CD8-positive, alpha-beta memory T cell (primary cell): ENCODE results near the gene FAM83E. TPM values are rescaled to one million over a fixed set of nuclear protein-coding genes. Genes with fewer than 3 reads are reported as not detected.
A peak's percentile ranks its signal among the peaks of the same experiment; 100 is the strongest.
"Not testable (repeated sequence)": the region's sequence is repeated elsewhere in the genome, so short reads cannot be mapped to it uniquely, and the experiment has no call there.

Experiments
- CTCF ChIA-PET: fragments of 350-600 bp; sonication (Branson Sonifier 250); formaldehyde crosslinking; loops from one replicate; lab custom pipeline; 2021; ENCODE audit warnings: antibody characterized with exemption; lab: Charles Lee
- POLR2A ChIA-PET: fragments of 350-600 bp; sonication (Branson Sonifier 250); formaldehyde crosslinking; loops from one replicate; lab custom pipeline; 2021; ENCODE audit warnings: antibody characterized with exemption; lab: Charles Lee
- DNase-seq, 5 donors: peaks; one replicate each; pipeline versions ENCODE4 v3.0.0 to v3.0.0-alpha.2; 2020 to 2022; ENCODE audit warnings: mixed read lengths in 1 of 5
- H3K27ac ChIP-seq: one replicate; pipeline ENCODE4 v1.7.0; 2013; ENCODE audit warnings: low read depth, mild to moderate bottlenecking, low read length, moderate library complexity
- H3K27me3 ChIP-seq: 2 replicates; pipeline ENCODE4 v1.7.0; 2013; ENCODE audit warnings: low read length, mild to moderate bottlenecking; ENCODE audit not compliant: insufficient read depth, poor library complexity, severe bottlenecking
- H3K36me3 ChIP-seq: 2 replicates; pipeline ENCODE4 v1.7.0; 2013; ENCODE audit warnings: mild to moderate bottlenecking, low read length, moderate library complexity; ENCODE audit not compliant: insufficient read depth
- H3K4me1 ChIP-seq: 2 replicates; pipeline ENCODE4 v1.7.0; 2013; ENCODE audit warnings: mild to moderate bottlenecking, low read length, moderate library complexity; ENCODE audit not compliant: insufficient read depth
- H3K4me3 ChIP-seq: 2 replicates; pipeline ENCODE4 v1.7.0; 2013; ENCODE audit warnings: mild to moderate bottlenecking, low read length
- H3K9me3 ChIP-seq: 2 replicates; pipeline ENCODE4 v1.7.0; 2013; ENCODE audit warnings: mild to moderate bottlenecking, low read length
- H3K27ac Mint-ChIP-seq, 8 donors: one replicate each; pipeline ENCODE4 v1.8.0; 2020 to 2021; ENCODE audit warnings: mixed read lengths in 8 of 8, mild to moderate bottlenecking in 6 of 8, inconsistent platforms in 3 of 8, moderate library complexity in 3 of 8
- H3K27me3 Mint-ChIP-seq, 2 donors: one replicate each; pipeline ENCODE4 v1.8.0; 2020 to 2021; ENCODE audit warnings: mixed read lengths in 2 of 2, mild to moderate bottlenecking in 1 of 2, moderate library complexity in 1 of 2
- H3K36me3 Mint-ChIP-seq, 3 donors: one replicate each; pipeline ENCODE4 v1.8.0; 2020 to 2021; ENCODE audit warnings: mixed read lengths in 3 of 3, inconsistent platforms in 1 of 3, mild to moderate bottlenecking in 1 of 3
- H3K4me1 Mint-ChIP-seq, 3 donors: one replicate each; pipeline ENCODE4 v1.8.0; 2020 to 2021; ENCODE audit warnings: mixed read lengths in 3 of 3, inconsistent platforms in 1 of 3, mild to moderate bottlenecking in 1 of 3
- H3K4me3 Mint-ChIP-seq, 7 donors: one replicate each; pipeline ENCODE4 v1.8.0; 2020 to 2021; ENCODE audit warnings: mixed read lengths in 7 of 7, mild to moderate bottlenecking in 6 of 7, moderate library complexity in 4 of 7, inconsistent platforms in 2 of 7
- H3K9me3 Mint-ChIP-seq, 5 donors: one replicate each; pipeline ENCODE4 v1.8.0; 2020 to 2022; ENCODE audit warnings: mixed read lengths in 5 of 5, mild to moderate bottlenecking in 3 of 5, moderate library complexity in 2 of 5, inconsistent platforms in 1 of 5
- polyA plus RNA-seq: library from polyadenylated mRNA; unstranded; fragments of 300-500 nt; fragmentation: Illumina TruSeq; gene quantifications from one replicate; pipeline ENCODE4 v1.2.3, GENCODE V29; 2021
- total RNA-seq, 2 experiments: library from RNA; stranded (reverse); gene quantifications; one replicate each; pipeline ENCODE4 v1.2.3, GENCODE V29; 2021

FAM83E gene
- total and polyA plus RNA-seq, 3 experiments from 2014 or later, result 3.7 to 5.4 TPM; not detected in 1

DNA sequence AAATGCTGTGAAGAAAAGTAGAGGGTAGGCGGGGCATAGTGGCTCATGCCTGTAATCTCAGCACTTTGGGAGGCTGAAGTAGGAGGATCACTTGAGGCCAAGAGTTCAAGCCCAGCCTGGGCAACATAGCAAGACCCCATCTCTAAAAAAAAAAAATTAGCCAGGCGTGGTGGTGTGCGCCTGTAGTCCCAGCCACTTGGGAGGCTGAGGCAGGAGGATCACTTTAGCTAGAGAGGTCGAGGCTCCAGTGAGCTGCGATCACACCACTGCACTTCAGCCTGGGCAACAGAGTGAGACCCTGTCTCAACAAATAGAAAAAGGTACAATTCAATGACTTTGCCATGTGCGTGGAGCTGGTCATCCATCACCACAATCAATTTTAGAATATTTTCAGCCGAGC, 37.0 kb downstream of the FAM83E start:
- H3K9me3 Mint-ChIP-seq, POLR2A ChIA-PET: not testable (repeated sequence)

DNA sequence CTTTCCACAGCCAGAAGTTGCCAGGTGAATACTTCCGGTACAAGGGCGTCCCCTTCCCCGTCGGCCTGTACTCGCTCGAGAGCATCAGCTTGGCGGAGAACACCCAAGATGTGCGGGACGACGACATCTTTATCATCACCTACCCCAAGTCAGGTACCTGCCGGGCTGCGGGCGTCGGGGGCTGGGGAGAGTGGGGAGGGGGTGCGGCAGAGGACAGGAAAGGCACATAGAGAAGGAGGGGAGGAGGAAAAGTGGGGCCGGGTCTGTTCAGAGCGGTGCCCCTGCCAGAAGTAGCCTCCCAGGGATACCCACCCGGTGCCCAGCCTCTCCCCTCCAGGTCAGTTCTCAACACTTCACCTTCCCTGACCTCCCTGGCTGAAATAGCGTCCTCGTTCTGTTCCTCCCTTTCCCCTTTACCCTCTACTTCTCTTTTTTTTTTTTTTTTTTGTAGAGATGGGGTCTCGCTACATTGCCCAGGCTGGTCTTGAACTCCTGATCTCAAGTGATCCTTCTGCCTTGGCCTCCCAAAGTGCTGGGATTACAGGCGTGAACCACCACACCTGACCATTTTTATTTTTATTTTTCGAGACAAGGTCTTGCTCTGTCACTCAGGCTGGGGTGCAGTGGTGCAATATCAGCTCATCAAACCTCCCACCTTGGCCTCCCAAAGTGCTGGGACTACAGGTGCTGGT, 38.8 kb downstream of the FAM83E start:
- ChIA-PET CTCF (interaction anchor here (0.5 kb wide), 1 partner anchor 1670 kb away, joined by 3 read pairs; no protein-coding TSS in a partner anchor), POLR2A (interaction anchor here (0.7 kb wide), 1 partner anchor 1462 kb away, joined by 8 read pairs; the partner anchor contains the start of gene ZC3H4)
- H3K4me3 ChIP-seq, result no peak overlapping the region
- no peaks in the 10 kb centered on the region for H3K27me3 ChIP-seq
- Mint-ChIP-seq H3K27ac (no peak overlapping the region), H3K4me1 (no peaks in the 10 kb centered on the region), H3K4me3 (no peak overlapping the region), H3K27me3 (no peaks in the 10 kb centered on the region), H3K9me3 (no peaks in the 10 kb centered on the region), H3K36me3 (no peaks in the 10 kb centered on the region)
- no peak for DNase-seq
- no peaks in the 10 kb centered on the region for H3K4me1 ChIP-seq
- H3K27ac ChIP-seq, result no peak overlapping the region
- no peaks in the 10 kb centered on the region for H3K9me3 ChIP-seq
- no peaks in the 10 kb centered on the region for H3K36me3 ChIP-seq

More for the DNA sequence above, 37.0 kb downstream of the FAM83E start:
- H3K4me3 Mint-ChIP-seq, H3K27me3 ChIP-seq, H3K4me1 Mint-ChIP-seq, H3K4me3 ChIP-seq, H3K36me3 Mint-ChIP-seq, H3K27ac Mint-ChIP-seq, H3K4me1 ChIP-seq, H3K27ac ChIP-seq, H3K36me3 ChIP-seq, H3K9me3 ChIP-seq, H3K27me3 Mint-ChIP-seq, DNase-seq: not testable (repeated sequence)
- CTCF ChIA-PET, result interaction anchor here (1.0 kb wide), 2 partner anchors 30 to 72 kb away, joined by 3 read pairs; no protein-coding TSS in a partner anchor

DNA sequence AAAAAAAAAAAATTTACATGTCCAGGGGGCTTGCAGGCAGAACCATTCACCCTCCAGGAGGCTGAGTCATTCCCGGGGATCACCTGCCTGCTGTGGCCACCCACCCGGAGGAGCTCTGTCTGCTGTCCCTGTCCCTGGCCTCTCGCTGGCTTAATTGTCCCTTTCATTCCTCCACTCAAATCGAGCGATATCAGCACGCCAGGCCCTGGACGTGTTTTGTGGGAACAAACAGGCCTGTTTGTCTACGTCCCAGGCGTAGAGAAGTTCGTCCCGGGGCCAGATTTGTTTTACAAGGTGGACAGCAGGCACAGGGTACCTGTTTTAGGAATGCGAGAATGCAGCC, 41.7 kb downstream of the FAM83E start:
- Mint-ChIP-seq H3K4me3 (no peak overlapping the region), H3K27me3 (peaks cover 0 to 5% of the 10 kb centered on the region in 2 donors), H3K27ac (peak overlapping the region in 1 of 8 donors; percentile 47), H3K9me3 (no peaks in the 10 kb centered on the region), H3K36me3 (no peaks in the 10 kb centered on the region), H3K4me1 (no peaks in the 10 kb centered on the region)
- Histone ChIP-seq H3K27ac (no peak overlapping the region), H3K4me3 (no peak overlapping the region), H3K9me3 (no peaks in the 10 kb centered on the region), H3K27me3 (no peaks in the 10 kb centered on the region), H3K4me1 (no peaks in the 10 kb centered on the region), H3K36me3 (no peaks in the 10 kb centered on the region)
- CTCF ChIA-PET, result no interaction called here
- POLR2A ChIA-PET, result no interaction called here
- DNase-seq, result no peak

DNA sequence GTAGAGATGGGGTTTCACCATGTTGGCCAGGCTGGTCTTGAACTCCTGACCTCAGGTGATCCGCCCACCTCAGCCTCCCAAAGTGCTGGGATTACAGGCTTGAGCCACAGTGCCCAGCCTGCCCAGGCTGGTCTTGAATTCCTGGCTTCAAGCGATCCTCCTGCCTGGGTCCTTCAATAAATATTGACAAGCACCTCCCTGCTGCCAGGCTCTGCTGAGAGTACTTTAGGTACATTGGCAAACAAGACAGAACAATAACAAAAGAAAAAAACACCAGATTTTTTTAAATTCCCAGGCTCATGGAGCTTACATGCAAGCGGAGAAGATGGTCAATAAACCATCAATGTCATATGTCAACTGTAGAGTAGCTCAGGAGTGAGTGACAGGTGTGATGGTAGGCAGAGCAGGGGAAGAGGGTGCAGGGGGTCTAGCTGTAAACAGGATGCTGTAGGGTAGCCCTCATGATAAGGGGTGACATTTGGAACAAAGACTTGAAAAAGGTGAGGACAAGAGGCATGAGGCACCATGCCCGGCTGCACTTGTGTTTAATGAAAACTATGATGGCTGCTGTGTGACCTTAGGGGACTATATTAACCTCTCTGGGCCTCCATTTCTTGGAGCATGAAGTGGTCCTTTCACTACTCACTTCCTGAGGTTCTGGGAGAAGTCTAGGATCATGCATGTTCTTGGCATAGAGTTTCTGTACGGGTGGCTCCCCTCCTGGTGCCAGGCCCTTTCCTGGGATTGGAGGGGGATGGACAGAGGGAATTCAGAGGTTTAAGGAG, 43.3 kb downstream of the FAM83E start:
- Histone ChIP-seq H3K4me3 (no peak overlapping the region), H3K9me3 (no peaks in the 10 kb centered on the region), H3K36me3 (no peaks in the 10 kb centered on the region), H3K4me1 (no peaks in the 10 kb centered on the region), H3K27me3 (no peaks in the 10 kb centered on the region), H3K27ac (no peak overlapping the region)
- POLR2A ChIA-PET, result no interaction called here
- no peaks in the 10 kb centered on the region for H3K9me3 Mint-ChIP-seq
- H3K27ac Mint-ChIP-seq, result peak overlapping the region in 1 of 8 donors; percentile 15
- no peak overlapping the region for H3K4me3 Mint-ChIP-seq
- peaks cover 3 to 13% of the 10 kb centered on the region in 2 donors for H3K27me3 Mint-ChIP-seq
- CTCF ChIA-PET, result interaction anchor here (1.3 kb wide), 1 partner anchor 64 kb away, joined by 3 read pairs; no protein-coding TSS in a partner anchor
- DNase-seq, result no peak
- H3K36me3 Mint-ChIP-seq, result no peaks in the 10 kb centered on the region
- H3K4me1 Mint-ChIP-seq, result no peaks in the 10 kb centered on the region

DNA sequence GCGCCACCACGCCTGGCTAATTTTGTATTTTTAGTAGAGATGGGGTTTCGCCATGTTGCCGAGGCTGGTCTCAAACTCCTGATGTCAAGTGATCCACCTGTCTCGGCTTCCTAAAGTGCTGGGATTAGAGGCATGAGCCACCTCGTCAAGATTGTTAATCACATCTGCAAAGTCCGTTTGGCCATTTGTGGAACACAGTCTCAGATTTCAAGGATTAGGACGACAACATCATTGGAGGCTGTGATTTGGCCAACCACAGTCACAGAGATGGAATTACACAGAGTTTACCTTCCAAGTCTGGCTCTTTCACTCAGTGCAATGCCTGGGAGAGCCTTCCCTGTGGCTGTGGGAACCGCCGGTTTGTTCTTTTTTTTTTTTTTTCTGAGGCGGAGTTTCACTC, 45.1 kb downstream of the FAM83E start:
- POLR2A ChIA-PET, result no interaction called here
- CTCF ChIA-PET, result no interaction called here
- Mint-ChIP-seq H3K4me3 (no peak overlapping the region), H3K27me3 (peaks cover 3 to 13% of the 10 kb centered on the region in 2 donors), H3K36me3 (no peaks in the 10 kb centered on the region), H3K27ac (no peak overlapping the region), H3K9me3 (no peaks in the 10 kb centered on the region), H3K4me1 (no peaks in the 10 kb centered on the region)
- Histone ChIP-seq H3K27me3 (no peaks in the 10 kb centered on the region), H3K4me1 (no peaks in the 10 kb centered on the region), H3K36me3 (no peaks in the 10 kb centered on the region), H3K9me3 (no peaks in the 10 kb centered on the region), H3K27ac (no peak overlapping the region), H3K4me3 (no peak overlapping the region)
- DNase-seq, result no peak

DNA sequence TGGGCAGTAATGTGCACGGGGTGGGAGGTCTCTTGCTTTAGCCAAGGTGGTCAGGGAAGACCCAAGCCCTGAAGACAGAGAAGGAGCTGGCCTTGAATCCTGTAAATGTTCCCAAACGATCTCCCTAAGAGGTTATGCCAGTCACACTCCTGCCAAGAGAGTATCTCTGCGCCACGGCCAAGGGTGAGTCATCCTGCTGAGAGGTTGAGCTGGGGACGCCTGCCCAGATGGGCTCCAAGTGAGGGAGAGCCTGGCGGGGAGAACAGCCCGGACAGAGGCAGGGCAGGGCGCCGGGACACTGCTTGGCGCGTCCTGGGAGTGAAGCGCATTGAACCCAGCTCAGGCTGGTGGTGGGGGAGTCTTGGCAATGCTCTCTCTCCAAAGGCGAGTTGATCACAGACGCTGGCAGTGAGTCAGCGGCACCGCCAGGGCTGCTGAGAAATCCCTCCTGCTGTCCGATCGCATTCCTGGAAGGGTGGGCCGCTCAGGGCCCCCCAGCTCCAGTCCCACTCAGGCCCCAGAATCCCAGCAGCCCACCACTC, 46.5 kb downstream of the FAM83E start:
- ChIA-PET CTCF (interaction anchor here (0.7 to 1.7 kb wide), 3 partner anchors 15 to 78 kb away, joined by 3 to 7 read pairs (median 3); no protein-coding TSS in a partner anchor), POLR2A (interaction anchor here (0.7 kb wide), 1 partner anchor 335 kb away, joined by 5 read pairs; no protein-coding TSS in a partner anchor)
- Histone ChIP-seq H3K4me1 (no peaks in the 10 kb centered on the region), H3K27me3 (no peaks in the 10 kb centered on the region), H3K9me3 (no peaks in the 10 kb centered on the region), H3K27ac (no peak overlapping the region), H3K36me3 (no peaks in the 10 kb centered on the region), H3K4me3 (no peak overlapping the region)
- Mint-ChIP-seq H3K36me3 (no peaks in the 10 kb centered on the region), H3K27me3 (peaks cover 5 to 13% of the 10 kb centered on the region in 2 donors), H3K4me1 (no peaks in the 10 kb centered on the region), H3K9me3 (no peaks in the 10 kb centered on the region), H3K4me3 (no peak overlapping the region), H3K27ac (no peak overlapping the region)
- peak in 1 of 5 donors; percentile 21 for DNase-seq

DNA sequence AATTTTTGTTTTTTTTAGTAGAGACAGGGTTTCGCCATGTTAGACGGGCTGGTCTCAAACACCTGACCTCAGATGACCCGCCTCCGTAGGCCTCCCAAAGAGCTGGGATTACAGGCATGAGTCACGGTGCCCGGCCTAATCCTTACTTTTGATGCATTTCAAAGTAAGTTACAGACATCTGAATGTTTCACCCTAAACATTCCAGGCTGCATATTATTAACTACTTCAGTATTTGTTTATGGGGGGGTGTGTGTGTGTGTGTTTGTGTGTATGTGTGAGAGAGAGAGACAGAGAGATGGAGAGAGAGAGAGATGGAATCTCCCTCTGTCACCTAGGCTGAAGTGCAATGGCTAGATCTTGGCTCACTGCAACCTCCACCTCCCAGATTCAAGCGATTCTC, 49.8 kb downstream of the FAM83E start:
- H3K4me3 Mint-ChIP-seq, result no peak overlapping the region
- H3K36me3 ChIP-seq, result no peaks in the 10 kb centered on the region
- no peak overlapping the region for H3K27ac ChIP-seq
- peaks cover 5 to 15% of the 10 kb centered on the region in 2 donors for H3K27me3 Mint-ChIP-seq
- H3K27ac Mint-ChIP-seq, result no peak overlapping the region
- no peaks in the 10 kb centered on the region for H3K4me1 Mint-ChIP-seq
- ChIA-PET CTCF (no interaction called here), POLR2A (no interaction called here)
- no peak for DNase-seq
- no peaks in the 10 kb centered on the region for H3K27me3 ChIP-seq
- H3K4me1 ChIP-seq, result no peaks in the 10 kb centered on the region
- no peaks in the 10 kb centered on the region for H3K36me3 Mint-ChIP-seq
- no peak overlapping the region for H3K4me3 ChIP-seq
- H3K9me3 Mint-ChIP-seq, result no peaks in the 10 kb centered on the region
- no peaks in the 10 kb centered on the region for H3K9me3 ChIP-seq
